ENCODE measurements around the gene MAP2K5. TPM values are rescaled to one million over a fixed set of nuclear protein-coding genes. Genes with fewer than 3 reads are reported as not detected.

Gene MAP2K5
- polyA plus RNA-seq, 1 donor from 2014 or later: 12.1 TPM

DNA sequence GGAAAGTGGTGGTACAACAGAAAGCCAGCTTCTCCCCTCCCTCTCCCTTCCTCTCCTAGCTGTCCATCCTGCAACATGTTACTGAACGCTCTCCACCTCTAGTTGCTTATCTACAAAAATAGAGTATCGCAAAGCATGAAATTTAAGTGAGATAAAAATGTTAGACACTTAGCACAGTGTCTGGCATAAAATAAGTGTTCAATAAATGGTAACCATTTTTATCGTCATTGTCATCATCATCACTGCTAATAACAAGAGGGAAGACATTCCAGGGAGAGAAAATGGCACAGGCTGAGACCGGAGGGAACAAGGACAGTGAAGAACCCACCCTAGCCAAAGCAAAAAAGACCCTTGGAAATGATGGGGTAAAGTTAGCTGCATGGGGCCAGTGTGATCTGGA, 244.1 kb downstream of the MAP2K5 start:
- Histone ChIP-seq H4K20me1 (ENCODE audit: insufficient read depth) (no peaks in the 10 kb centered on the region), H3K36me3 (ENCODE audit: insufficient read depth, low read length) (no peaks in the 10 kb centered on the region), H3F3A (ENCODE audit: insufficient read depth, low read length, poor library complexity, severe bottlenecking) (no peaks in the 10 kb centered on the region), H3K9ac (ENCODE audit: low read length) (no peak overlapping the region), H3K9me3 (ENCODE audit: low read length) (no peaks in the 10 kb centered on the region), H3K27ac (ENCODE audit: low read length) (no peak overlapping the region), H3K9me2 (ENCODE audit: insufficient read depth, low read length) (no peaks in the 10 kb centered on the region), H2AFZ (ENCODE audit: low read depth, low read length) (no peak overlapping the region), H3K27me3 (ENCODE audit: insufficient read depth, low read depth, low read length) (peaks cover 4% of the 10 kb centered on the region), H3K4me3 (ENCODE audit: low read length) (no peak overlapping the region), H3K4me2 (ENCODE audit: low read length) (no peak overlapping the region), H3K79me2 (replicated peaks; ENCODE audit: insufficient read depth, low read length) (no peaks in the 10 kb centered on the region)
- TF ChIP-seq RAD21 (conservative IDR thresholded peaks at IDR 0.05): no peak
- TF ChIP-seq TAF1 (IDR thresholded peaks at IDR 0.05; ENCODE audit: low read depth): no peak
- TF ChIP-seq SMC3 (conservative IDR thresholded peaks at IDR 0.05; ENCODE audit: poor library complexity): no peak
- no peak for TF ChIP-seq EZH2 (IDR thresholded peaks at IDR 0.05; ENCODE audit: borderline replicate concordance, insufficient read depth, low read length, poor library complexity, severe bottlenecking)
- TF ChIP-seq, protein P1, sequence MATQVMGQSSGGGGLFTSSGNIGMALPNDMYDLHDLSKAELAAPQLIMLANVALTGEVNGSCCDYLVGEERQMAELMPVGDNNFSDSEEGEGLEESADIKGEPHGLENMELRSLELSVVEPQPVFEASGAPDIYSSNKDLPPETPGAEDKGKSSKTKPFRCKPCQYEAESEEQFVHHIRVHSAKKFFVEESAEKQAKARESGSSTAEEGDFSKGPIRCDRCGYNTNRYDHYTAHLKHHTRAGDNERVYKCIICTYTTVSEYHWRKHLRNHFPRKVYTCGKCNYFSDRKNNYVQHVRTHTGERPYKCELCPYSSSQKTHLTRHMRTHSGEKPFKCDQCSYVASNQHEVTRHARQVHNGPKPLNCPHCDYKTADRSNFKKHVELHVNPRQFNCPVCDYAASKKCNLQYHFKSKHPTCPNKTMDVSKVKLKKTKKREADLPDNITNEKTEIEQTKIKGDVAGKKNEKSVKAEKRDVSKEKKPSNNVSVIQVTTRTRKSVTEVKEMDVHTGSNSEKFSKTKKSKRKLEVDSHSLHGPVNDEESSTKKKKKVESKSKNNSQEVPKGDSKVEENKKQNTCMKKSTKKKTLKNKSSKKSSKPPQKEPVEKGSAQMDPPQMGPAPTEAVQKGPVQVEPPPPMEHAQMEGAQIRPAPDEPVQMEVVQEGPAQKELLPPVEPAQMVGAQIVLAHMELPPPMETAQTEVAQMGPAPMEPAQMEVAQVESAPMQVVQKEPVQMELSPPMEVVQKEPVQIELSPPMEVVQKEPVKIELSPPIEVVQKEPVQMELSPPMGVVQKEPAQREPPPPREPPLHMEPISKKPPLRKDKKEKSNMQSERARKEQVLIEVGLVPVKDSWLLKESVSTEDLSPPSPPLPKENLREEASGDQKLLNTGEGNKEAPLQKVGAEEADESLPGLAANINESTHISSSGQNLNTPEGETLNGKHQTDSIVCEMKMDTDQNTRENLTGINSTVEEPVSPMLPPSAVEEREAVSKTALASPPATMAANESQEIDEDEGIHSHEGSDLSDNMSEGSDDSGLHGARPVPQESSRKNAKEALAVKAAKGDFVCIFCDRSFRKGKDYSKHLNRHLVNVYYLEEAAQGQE (IDR thresholded peaks at IDR 0.05; ENCODE audit: borderline replicate concordance): no peak
- TF ChIP-seq, protein P2, sequence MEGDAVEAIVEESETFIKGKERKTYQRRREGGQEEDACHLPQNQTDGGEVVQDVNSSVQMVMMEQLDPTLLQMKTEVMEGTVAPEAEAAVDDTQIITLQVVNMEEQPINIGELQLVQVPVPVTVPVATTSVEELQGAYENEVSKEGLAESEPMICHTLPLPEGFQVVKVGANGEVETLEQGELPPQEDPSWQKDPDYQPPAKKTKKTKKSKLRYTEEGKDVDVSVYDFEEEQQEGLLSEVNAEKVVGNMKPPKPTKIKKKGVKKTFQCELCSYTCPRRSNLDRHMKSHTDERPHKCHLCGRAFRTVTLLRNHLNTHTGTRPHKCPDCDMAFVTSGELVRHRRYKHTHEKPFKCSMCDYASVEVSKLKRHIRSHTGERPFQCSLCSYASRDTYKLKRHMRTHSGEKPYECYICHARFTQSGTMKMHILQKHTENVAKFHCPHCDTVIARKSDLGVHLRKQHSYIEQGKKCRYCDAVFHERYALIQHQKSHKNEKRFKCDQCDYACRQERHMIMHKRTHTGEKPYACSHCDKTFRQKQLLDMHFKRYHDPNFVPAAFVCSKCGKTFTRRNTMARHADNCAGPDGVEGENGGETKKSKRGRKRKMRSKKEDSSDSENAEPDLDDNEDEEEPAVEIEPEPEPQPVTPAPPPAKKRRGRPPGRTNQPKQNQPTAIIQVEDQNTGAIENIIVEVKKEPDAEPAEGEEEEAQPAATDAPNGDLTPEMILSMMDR (IDR thresholded peaks at IDR 0.05; ENCODE audit: poor library complexity, severe bottlenecking): no peak
- no peak for TF ChIP-seq MXI1 (conservative IDR thresholded peaks at IDR 0.05; ENCODE audit: poor library complexity, severe bottlenecking)
- TF ChIP-seq EP300 (conservative IDR thresholded peaks at IDR 0.05; ENCODE audit: poor library complexity, severe bottlenecking): no peak
- TF ChIP-seq POLR2AphosphoS5 (IDR thresholded peaks at IDR 0.05): no peak

DNA sequence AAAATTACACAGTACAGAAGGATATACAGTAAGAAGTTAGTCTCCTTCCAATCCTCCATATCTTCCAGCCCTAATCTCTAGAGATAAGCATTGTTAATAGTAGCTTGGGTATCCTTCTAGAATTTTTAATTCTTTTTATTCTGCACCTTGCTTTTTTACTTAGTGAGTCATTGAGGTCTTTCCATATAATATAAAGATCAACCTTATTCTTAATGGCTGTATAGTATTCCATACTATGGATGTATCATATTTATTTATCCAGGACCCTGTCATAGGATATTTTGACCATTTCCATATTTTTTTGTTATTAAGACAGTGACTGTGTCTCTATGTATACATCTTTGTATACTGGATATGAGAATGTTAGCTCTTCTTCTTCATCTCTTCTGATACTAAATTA, 246.5 kb downstream of the MAP2K5 start:
- Histone ChIP-seq H3K79me2 (replicated peaks; ENCODE audit: insufficient read depth, low read length) (no peaks in the 10 kb centered on the region), H3K9me2 (ENCODE audit: insufficient read depth, low read length) (no peaks in the 10 kb centered on the region), H4K20me1 (ENCODE audit: insufficient read depth) (no peaks in the 10 kb centered on the region), H3F3A (ENCODE audit: insufficient read depth, low read length, poor library complexity, severe bottlenecking) (no peaks in the 10 kb centered on the region), H3K4me2 (ENCODE audit: low read length) (no peak overlapping the region), H3K9me3 (ENCODE audit: low read length) (no peaks in the 10 kb centered on the region), H3K36me3 (ENCODE audit: insufficient read depth, low read length) (no peaks in the 10 kb centered on the region), H3K4me3 (ENCODE audit: low read length) (no peak overlapping the region), H3K27ac (ENCODE audit: low read length) (no peak overlapping the region), H2AFZ (ENCODE audit: low read depth, low read length) (no peak overlapping the region), H3K9ac (ENCODE audit: low read length) (no peak overlapping the region), H3K27me3 (ENCODE audit: insufficient read depth, low read depth, low read length) (no peaks in the 10 kb centered on the region)
- TF ChIP-seq, protein P1 (IDR thresholded peaks at IDR 0.05; ENCODE audit: borderline replicate concordance): no peak
- TF ChIP-seq EP300 (conservative IDR thresholded peaks at IDR 0.05; ENCODE audit: poor library complexity, severe bottlenecking): no peak
- TF ChIP-seq SMC3 (conservative IDR thresholded peaks at IDR 0.05; ENCODE audit: poor library complexity): no peak
- TF ChIP-seq POLR2AphosphoS5 (IDR thresholded peaks at IDR 0.05): no peak
- TF ChIP-seq MXI1 (conservative IDR thresholded peaks at IDR 0.05; ENCODE audit: poor library complexity, severe bottlenecking): no peak
- TF ChIP-seq, protein P2 (IDR thresholded peaks at IDR 0.05; ENCODE audit: poor library complexity, severe bottlenecking): no peak
- TF ChIP-seq RAD21 (conservative IDR thresholded peaks at IDR 0.05): no peak
- no peak for TF ChIP-seq TAF1 (IDR thresholded peaks at IDR 0.05; ENCODE audit: low read depth)
- no peak for TF ChIP-seq EZH2 (IDR thresholded peaks at IDR 0.05; ENCODE audit: borderline replicate concordance, insufficient read depth, low read length, poor library complexity, severe bottlenecking)
